HepG2 (cell line): ENCODE data around the gene IGSF21. TPM values are rescaled to one million over a fixed set of nuclear protein-coding genes. Genes with fewer than 3 reads are reported as not detected.

Experiments used
- ATAC-seq: fragments of 200-7000 bp; cut with Tn5 transposase; 3 replicates; pipeline ENCODE4 v1.9.1; 2020; ENCODE audit warnings: mild to moderate bottlenecking, moderate library complexity
- BruUV-seq: library from RNA; stranded (reverse); fragments of 400-500 nt; replicated peaks from 2 replicates; lab custom pipeline; 2021; lab: Mats Ljungman, UMichigan
- CTCF ChIA-PET: fragments of 300-600 bp; formaldehyde crosslinking; extraction: SDS; loops from one replicate; lab custom pipeline; 2021; ENCODE audit warnings: low total read pairs, inconsistent platforms, low intra/inter-chr PET ratio; lab: Yijun Ruan, JAX
- POLR2A ChIA-PET: fragments of 350-600 bp; sonication (Branson Sonifier 250); formaldehyde crosslinking; loops from one replicate; lab custom pipeline; 2020; ENCODE audit warnings: antibody characterized with exemption, inconsistent platforms; lab: Yijun Ruan, JAX
- DNase-seq: peaks from one replicate; pipeline ENCODE4 v3.0.0-alpha.2; 2015; ENCODE audit warnings: low spot score
- FAIRE-seq: peaks from 3 replicates; lab custom pipeline; 2011; peaks lifted over from hg19 to GRCh38; lab: Jason Lieb, UNC
- H2AFZ ChIP-seq: one replicate; pipeline ENCODE4 v1.6.1; 2011; ENCODE audit warnings: low read length, inconsistent platforms
- H3K27ac ChIP-seq: fragments of 300-600 bp; 3 replicates; pipeline ENCODE4 v1.8.0; 2011; ENCODE audit warnings: mixed run types, mild to moderate bottlenecking, mixed read lengths, low read length, inconsistent platforms; ENCODE audit not compliant: insufficient read depth; ENCODE audit errors: extremely low read length
- H3K27me3 ChIP-seq, 2 experiments: fragments of 200-600 bp in 1 of 2; 2 replicates in 1 of 2; 3 replicates in 1 of 2; pipeline versions ENCODE4 v1.6.0 to v1.8.0; 2011; ENCODE audit warnings: low read length in 2 of 2, mild to moderate bottlenecking in 2 of 2, moderate library complexity in 2 of 2, inconsistent platforms in 1 of 2; ENCODE audit not compliant: insufficient read depth in 2 of 2, control insufficient read depth in 1 of 2
- H3K36me3 ChIP-seq, 2 experiments: fragments of 200-600 bp in 1 of 2; replicated peaks in 1 of 2; 2 replicates in 1 of 2; 3 replicates in 1 of 2; pipeline versions ENCODE4 v1.5.1 to v1.8.0; 2011; ENCODE audit warnings: low read length in 2 of 2, inconsistent platforms in 1 of 2; ENCODE audit not compliant: insufficient read depth in 2 of 2, control insufficient read depth in 1 of 2
- H3K4me1 ChIP-seq: 2 replicates; pipeline ENCODE4 v1.5.1; 2012; ENCODE audit warnings: low read length, inconsistent platforms; ENCODE audit not compliant: insufficient read depth
- H3K4me2 ChIP-seq: 2 replicates; pipeline ENCODE4 v1.6.0; 2011; ENCODE audit warnings: low read depth, low read length, inconsistent platforms
- H3K4me3 ChIP-seq, 3 experiments: fragments of 200-600 bp in 1 of 3; sonication (generic), shearing (Covaris generic) in 1 of 3; replicated peaks in 1 of 3; 2 replicates each; pipeline ENCODE4 v1.5.1; 2011 to 2016; ENCODE audit warnings: low read length in 3 of 3, inconsistent platforms in 2 of 3, low read depth in 2 of 3, mild to moderate bottlenecking in 2 of 3, control low read depth in 1 of 3, mixed read lengths in 1 of 3; ENCODE audit not compliant: insufficient read depth in 1 of 3
- H3K79me2 ChIP-seq: one replicate; pipeline ENCODE4 v1.6.1; 2011; ENCODE audit warnings: low read length, inconsistent platforms; ENCODE audit not compliant: insufficient read depth
- H3K9ac ChIP-seq: 2 replicates; pipeline ENCODE4 v1.6.0; 2011; ENCODE audit warnings: mild to moderate bottlenecking, low read depth, low read length, inconsistent platforms; ENCODE audit not compliant: insufficient read depth
- H3K9me3 ChIP-seq: 2 replicates; pipeline ENCODE4 v1.5.1; 2012; ENCODE audit warnings: mild to moderate bottlenecking, low read length
- H4K20me1 ChIP-seq: 2 replicates; pipeline ENCODE4 v1.6.0; 2011; ENCODE audit warnings: inconsistent platforms, mild to moderate bottlenecking, low read length, moderate library complexity; ENCODE audit not compliant: insufficient read depth
- ATF1 ChIP-seq: IDR thresholded peaks from 2 replicates; pipeline ENCODE4 v1.6.1; 2016; ENCODE audit warnings: mild to moderate bottlenecking, control low read depth
- BCL6 ChIP-seq: IDR thresholded peaks from 2 replicates; pipeline ENCODE4 v1.6.1; 2016; ENCODE audit warnings: missing genetic modification reagents, missing compliant biosample characterization
- GPN1 ChIP-seq: sonication (generic); formaldehyde crosslinking; IDR thresholded peaks from 2 replicates; pipeline ENCODE4 v1.5.1; 2020; ENCODE audit warnings: missing genetic modification reagents, borderline replicate concordance
- KDM2A ChIP-seq: sonication (generic); formaldehyde crosslinking; IDR thresholded peaks from 2 replicates; pipeline ENCODE4 v1.4.0; 2020; ENCODE audit warnings: low read depth, missing genetic modification reagents, borderline replicate concordance
- LCORL ChIP-seq, 2 experiments: fragments of 450-650 bp in 1 of 2; sonication (generic) in 1 of 2; formaldehyde crosslinking in 1 of 2; IDR thresholded peaks; 2 replicates each; pipeline versions ENCODE4 v1.5.0 to v1.6.1; 2017 to 2020; ENCODE audit warnings: antibody characterized with exemption in 1 of 2, missing genetic modification reagents in 1 of 2
- NFE2 ChIP-seq: sonication (generic); formaldehyde crosslinking; IDR thresholded peaks from 2 replicates; pipeline ENCODE4 v1.4.0; 2020; ENCODE audit warnings: missing genetic modification reagents
- TAF1 ChIP-seq: sonication (generic); formaldehyde crosslinking; IDR thresholded peaks from 2 replicates; pipeline ENCODE4 v1.4.0; 2020; ENCODE audit warnings: missing genetic modification reagents
- YEATS4 ChIP-seq: sonication (generic); formaldehyde crosslinking; IDR thresholded peaks from 2 replicates; pipeline ENCODE4 v1.4.0; 2020; ENCODE audit warnings: missing genetic modification reagents, borderline replicate concordance
- ZNF264 ChIP-seq: sonication (generic); formaldehyde crosslinking; IDR thresholded peaks from 2 replicates; pipeline ENCODE4 v1.4.0; 2020; ENCODE audit warnings: missing genetic modification reagents
- ZSCAN9 ChIP-seq: IDR thresholded peaks from 2 replicates; pipeline ENCODE4 v1.6.1; 2016; ENCODE audit warnings: borderline replicate concordance
- WGBS: methylation state at CpG from one replicate; pipeline ENCODE4 v1.1.6; 2017; ENCODE audit warnings: low lambda C conversion rate; 5-methylcytosine and 5-hydroxymethylcytosine counted together
- in situ Hi-C: cut with HindIII; loops from 2 replicates; pipeline ENCODE4 v1.10.0; 2017; ENCODE audit warnings: low pct_unique_long_range_greater_than_20kb; ENCODE audit not compliant: extremely low pct_ligation_motif_present
- intact Hi-C: fragments of 100-400 bp; cut with micrococcal nuclease; formaldehyde crosslinking; loops from one replicate; pipeline ENCODE4 v1.10.0; 2022; ENCODE audit not compliant: unreplicated experiment
- polyA plus RNA-seq, 8 experiments: library from polyadenylated mRNA; depleted of rRNA in 3 of 8; stranded (reverse) in 7 of 8; unstranded in 1 of 8; fragments of >200 nt; fragmentation: Illumina TruSeq in 4 of 8; extraction: Trizol in 4 of 8; gene quantifications; 2 replicates each; pipeline versions ENCODE4 v1.2.1 to v1.2.3, GENCODE V29; 2011 to 2016; ENCODE audit warnings: low read depth in 4 of 8, missing spikeins in 1 of 8, mixed read lengths in 1 of 8; ENCODE audit not compliant: insufficient read depth in 1 of 8
- total RNA-seq, 5 experiments: library from RNA; depleted of rRNA; stranded (reverse); fragments of >200 nt; fragmentation: Illumina TruSeq; extraction: Trizol; gene quantifications; 2 replicates each; pipeline ENCODE4 v1.2.3, GENCODE V29; 2016; ENCODE audit warnings: low read depth in 1 of 5
- TF ChIP-seq, protein P1 (sequence below): sonication (generic); formaldehyde crosslinking; IDR thresholded peaks from 2 replicates; pipeline ENCODE4 v1.8.1; 2023; ENCODE audit warnings: mild to moderate bottlenecking, moderate library complexity, missing genetic modification reagents

IGSF21 gene
- total and polyA plus RNA-seq, 2 of the 13 experiments (the other 11 are each of a cell fraction or from before 2014, with no cell fraction given) = not detected

DNA sequence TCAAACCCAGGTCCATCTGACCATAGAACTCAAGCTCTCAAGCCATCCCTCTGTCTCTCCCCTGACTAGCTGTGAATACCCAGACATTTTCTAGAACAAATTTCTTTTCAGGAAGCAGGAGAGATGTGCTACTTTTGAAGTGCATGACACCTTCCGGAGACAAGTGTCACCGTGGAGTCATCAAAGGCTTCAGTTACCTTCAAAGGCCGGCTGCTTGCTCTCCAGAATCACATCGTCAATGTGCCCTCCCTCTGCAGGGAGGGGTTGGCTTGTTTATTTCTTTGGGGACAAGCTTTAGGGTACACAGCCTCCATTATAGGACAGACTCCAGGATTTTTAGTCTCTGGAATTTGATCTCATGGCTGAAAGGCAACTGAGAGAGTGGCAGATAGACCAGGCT, 37.7 kb upstream of the IGSF21 start:
- TF ChIP-seq ZNF264 (no peak), LCORL (IDR thresholded peaks at IDR 0.05) (no peak), LCORL (CRISPR knock-in tag; IDR thresholded peaks at IDR 0.05) (no peak), ATF1 (no peak), NFE2 (CRISPR knock-in tag) (no peak), YEATS4 (no peak), KDM2A (CRISPR knock-in tag) (no peak), BCL6 (CRISPR knock-in tag) (no peak), ZSCAN9 (CRISPR knock-in tag) (no peak), TAF1 (no peak), GPN1 (no peak)
- TF ChIP-seq, protein P1, sequence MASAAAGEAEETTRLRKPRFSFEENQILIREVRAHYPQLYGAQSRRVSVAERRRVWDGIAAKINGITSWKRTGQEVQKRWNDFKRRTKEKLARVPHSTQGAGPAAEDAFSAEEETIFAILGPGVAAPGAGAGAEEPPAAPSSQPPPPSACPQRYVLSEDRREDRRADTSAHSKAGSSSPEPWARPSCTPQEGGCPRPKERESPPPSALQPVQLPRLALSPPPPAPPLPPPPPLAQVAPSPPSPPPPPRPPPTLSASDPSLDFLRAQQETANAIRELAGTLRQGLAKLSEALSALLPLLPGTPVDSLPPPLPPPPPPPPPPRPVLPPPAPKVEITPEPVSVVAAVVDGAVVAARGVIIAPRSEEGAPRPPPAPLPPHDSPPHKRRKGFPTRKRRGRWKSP = no peak
- no peak for DNase-seq
- Histone ChIP-seq H3K27ac (no peak overlapping the region), H3K4me1 (no peaks in the 10 kb centered on the region), H3K4me3 (no peak overlapping the region), H3K79me2 (no peaks in the 10 kb centered on the region), H3K36me3 (no peaks in the 10 kb centered on the region), H2AFZ (no peak overlapping the region), H3K9me3 (no peaks in the 10 kb centered on the region), H3K9ac (no peak overlapping the region), H4K20me1 (no peaks in the 10 kb centered on the region), H3K4me2 (no peak overlapping the region), H3K27me3 (peaks cover 5 to 19% of the 10 kb centered on the region in 2 experiments; a peak in 4 of 5 replicates)
- in situ Hi-C loops = no loop called here
- WGBS = 32% methylated on average over 4 of the region's 4 CpGs
- ChIA-PET POLR2A (no interaction called here), CTCF (no interaction called here)
- BruUV-seq = no TSS peak
- no peak for ATAC-seq
- intact Hi-C loops = no loop called here
- no peak for FAIRE-seq
